Endometrium (tissue), 2 donors: ENCODE data around the gene YTHDF2.
"Not testable (repeated sequence)": the region's sequence is repeated elsewhere in the genome, so short reads cannot be mapped to it uniquely, and the experiment has no call there.

Experiments used
- FAIRE-seq: peaks from 2 replicates; lab custom pipeline; 2012; peaks lifted over from hg19 to GRCh38; lab: Jason Lieb, UNC
- donor health status: control.
- donor health status: control.

Gene YTHDF2

GRCh38 chr1:28759257-28759656 is 22.5 kb downstream of the YTHDF2 start:
- no peak for FAIRE-seq

- no peak for FAIRE-seq
Observed at GRCh38 chr1:28761189-28761588, 24.4 kb downstream of the YTHDF2 start.

- FAIRE-seq, result no peak
Observed at GRCh38 chr1:28766532-28767183, 29.9 kb downstream of the YTHDF2 start.

- FAIRE-seq, result no peak
Observed at GRCh38 chr1:28770601-28771165, 33.9 kb downstream of the YTHDF2 start.

- FAIRE-seq, result not testable (repeated sequence)
Observed at GRCh38 chr1:28771921-28772320, 35.2 kb downstream of the YTHDF2 start.

GRCh38 chr1:28773105-28773504 is 36.4 kb downstream of the YTHDF2 start:
- no peak for FAIRE-seq

- FAIRE-seq, result no peak
Observed at GRCh38 chr1:28775121-28775942, 38.6 kb downstream of the YTHDF2 start.

GRCh38 chr1:28776341-28776740 is 39.6 kb downstream of the YTHDF2 start:
- FAIRE-seq, result no peak

- FAIRE-seq, result no peak
Observed at GRCh38 chr1:28778021-28778420, 41.3 kb downstream of the YTHDF2 start.

GRCh38 chr1:28779751-28780408 is 43.1 kb downstream of the YTHDF2 start:
- FAIRE-seq, result no peak

GRCh38 chr1:28781305-28781704 is 44.6 kb downstream of the YTHDF2 start:
- no peak for FAIRE-seq

GRCh38 chr1:28782011-28782410 is 45.3 kb downstream of the YTHDF2 start:
- FAIRE-seq, result no peak

GRCh38 chr1:28783363-28783762 is 46.6 kb downstream of the YTHDF2 start:
- FAIRE-seq, result no peak

- FAIRE-seq, result no peak
Observed at GRCh38 chr1:28789412-28789811, 52.7 kb downstream of the YTHDF2 start.

GRCh38 chr1:28789816-28790215 is 53.1 kb downstream of the YTHDF2 start:
- FAIRE-seq, result no peak

- no peak for FAIRE-seq
Observed at GRCh38 chr1:28790377-28791035, 53.8 kb downstream of the YTHDF2 start.

GRCh38 chr1:28791929-28792328 is 55.2 kb downstream of the YTHDF2 start:
- not testable (repeated sequence) for FAIRE-seq

GRCh38 chr1:28792644-28793121 is 55.9 kb downstream of the YTHDF2 start:
- no peak for FAIRE-seq

GRCh38 chr1:28794582-28794981 is 57.8 kb downstream of the YTHDF2 start:
- FAIRE-seq, result not testable (repeated sequence)

- FAIRE-seq, result no peak
Observed at GRCh38 chr1:28796352-28797211, 59.8 kb downstream of the YTHDF2 start.

GRCh38 chr1:28800324-28800723 is 63.6 kb downstream of the YTHDF2 start:
- FAIRE-seq, result no peak
